HL-60 (cell line): ENCODE measurements around the gene CDH5.

Experiments
- CTCF ChIP-seq: IDR thresholded peaks from one replicate; pipeline ENCODE4 v1.5.1; 2011; ENCODE audit warnings: low read length, control low read depth, inconsistent platforms; ENCODE audit not compliant: insufficient read depth
- GABPA ChIP-seq: IDR thresholded peaks from 2 replicates; pipeline ENCODE4 v1.6.1; 2012; ENCODE audit warnings: low read depth
- POLR2AphosphoS5 ChIP-seq: IDR thresholded peaks from 2 replicates; pipeline ENCODE4 v1.6.1; 2012; ENCODE audit warnings: low read depth
- REST ChIP-seq: IDR thresholded peaks from 2 replicates; pipeline ENCODE4 v1.6.1; 2012; ENCODE audit warnings: low read depth; ENCODE audit not compliant: insufficient replicate concordance

- TF ChIP-seq POLR2AphosphoS5 (no peak), CTCF (no peak), REST (no peak), GABPA (no peak)
Observed at GRCh38 chr16:66391726-66392670, 25.5 kb downstream of the CDH5 start.
